A673 (cell line): Measurements from ENCODE around the gene IL1RAPL1. TPM values are rescaled to one million over a fixed set of nuclear protein-coding genes. Genes with fewer than 3 reads are reported as not detected.

Experiments
- BruUV-seq: library from RNA; stranded (reverse); fragments of 400-500 nt; replicated peaks from 2 replicates; lab custom pipeline; 2021; lab: Mats Ljungman, UMichigan
- CTCF ChIA-PET: fragments of 300-600 bp; sonication (Branson Sonifier 250); formaldehyde crosslinking; loops from one replicate; lab custom pipeline; 2022; ENCODE audit warnings: antibody characterized with exemption; lab: Charles Lee
- POLR2A ChIA-PET: fragments of 300-600 bp; sonication (Branson Sonifier 250); formaldehyde crosslinking; loops from one replicate; lab custom pipeline; 2022; ENCODE audit warnings: antibody characterized with exemption; ENCODE audit not compliant: low non-redundant PET; lab: Charles Lee
- DNase-seq: peaks from one replicate; pipeline ENCODE4 v3.0.0-alpha.2; 2015; ENCODE audit warnings: low spot score
- H3K27ac ChIP-seq: fragments of 200-600 bp; sonication (generic); 2 replicates; pipeline ENCODE4 v1.5.1; 2016; ENCODE audit warnings: mixed run types, low read depth, mild to moderate bottlenecking, mixed read lengths, antibody characterized with exemption, low read length; ENCODE audit not compliant: poor library complexity, severe bottlenecking
- H3K27me3 ChIP-seq: fragments of 200-600 bp; sonication (generic); replicated peaks from 2 replicates; pipeline ENCODE4 v1.6.1; 2017; ENCODE audit warnings: mixed run types, low read depth, mild to moderate bottlenecking, mixed read lengths, antibody characterized with exemption, low read length; ENCODE audit not compliant: insufficient read depth, poor library complexity
- H3K36me3 ChIP-seq: fragments of 200-600 bp; sonication (generic); 2 replicates; pipeline ENCODE4 v1.6.1; 2016; ENCODE audit warnings: mixed run types, mild to moderate bottlenecking, mixed read lengths, antibody characterized with exemption, low read length; ENCODE audit not compliant: insufficient read depth, poor library complexity, severe bottlenecking
- H3K4me1 ChIP-seq: fragments of 200-600 bp; sonication (generic); 2 replicates; pipeline ENCODE4 v1.6.1; 2017; ENCODE audit warnings: mixed run types, mild to moderate bottlenecking, mixed read lengths, antibody characterized with exemption, low read length; ENCODE audit not compliant: insufficient read depth, poor library complexity, severe bottlenecking
- H3K4me3 ChIP-seq: fragments of 200-600 bp; sonication (generic); 2 replicates; pipeline ENCODE4 v1.5.1; 2016; ENCODE audit warnings: low read depth, mixed run types, mild to moderate bottlenecking, mixed read lengths, low read length; ENCODE audit not compliant: poor library complexity, severe bottlenecking
- H3K9me3 ChIP-seq: fragments of 200-600 bp; sonication (generic); 2 replicates; pipeline ENCODE4 v1.6.1; 2016; ENCODE audit warnings: mixed run types, low read depth, mild to moderate bottlenecking, mixed read lengths, antibody characterized with exemption, low read length; ENCODE audit not compliant: poor library complexity, severe bottlenecking
- EZH2 ChIP-seq: fragments of 200-600 bp; sonication (generic); IDR thresholded peaks from 2 replicates; pipeline ENCODE4 v1.6.1; 2017; ENCODE audit warnings: borderline replicate concordance, low read depth, mild to moderate bottlenecking, mixed read lengths, antibody characterized with exemption, low read length; ENCODE audit not compliant: poor library complexity, severe bottlenecking
- intact Hi-C: fragments of 100-400 bp; cut with micrococcal nuclease; formaldehyde crosslinking; loops from one replicate; pipeline ENCODE4 v1.10.0; 2022; ENCODE audit not compliant: unreplicated experiment
- total RNA-seq: library from RNA; stranded (reverse); gene quantifications from 2 replicates; pipeline ENCODE4 v1.2.3, GENCODE V29; 2021
- TF ChIP-seq, protein P1 (sequence below): fragments of 300-800, 200-600 bp; sonication (generic); conservative IDR thresholded peaks from 2 replicates; pipeline ENCODE4 v1.5.1; 2017; ENCODE audit warnings: low read depth, mild to moderate bottlenecking, antibody characterized with exemption, low read length, moderate library complexity, mixed read lengths

The IL1RAPL1 gene
- total RNA-seq, 1 experiment from 2014 or later: 0.21 TPM

DNA sequence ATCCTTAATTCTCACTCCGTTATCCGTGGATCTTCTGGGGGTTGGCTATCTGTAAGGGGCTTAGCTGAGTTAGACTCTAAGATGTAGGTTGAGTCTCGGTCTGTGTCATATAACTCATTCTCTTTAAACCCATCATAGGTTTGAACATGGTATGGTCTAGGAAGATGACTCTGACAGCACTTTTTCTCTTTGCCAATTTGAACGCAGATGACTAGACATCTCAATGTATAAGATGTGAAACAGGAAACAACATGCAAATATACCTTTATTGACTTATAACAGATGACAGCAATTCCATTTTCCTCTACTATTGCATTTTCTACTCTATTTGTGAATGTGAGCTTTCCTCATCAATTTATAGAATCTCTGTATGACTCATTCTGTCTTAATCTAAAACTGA is 993.3 kb downstream of the IL1RAPL1 start:
- CTCF ChIA-PET: no interaction called here
- no TSS peak for BruUV-seq

DNA sequence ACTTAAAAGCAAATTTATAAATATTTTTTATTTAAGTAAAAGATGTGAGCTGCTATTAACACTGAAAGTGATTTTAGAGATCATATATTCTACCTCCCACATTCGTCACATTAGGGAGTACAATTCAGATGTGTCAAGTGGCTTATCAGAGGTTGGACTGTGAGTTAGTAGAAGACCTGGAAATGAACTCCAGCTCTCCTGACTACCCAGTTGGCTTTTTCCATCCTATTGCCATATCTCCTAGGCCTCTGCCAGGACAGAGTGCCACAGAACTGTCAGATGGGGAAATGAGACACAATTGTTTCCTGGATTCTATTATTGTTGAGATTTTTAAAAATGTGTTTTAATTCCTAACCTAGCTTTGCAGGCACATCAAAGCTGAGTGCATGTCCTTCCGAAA is 994.0 kb downstream of the IL1RAPL1 start:
- Histone ChIP-seq H3K27ac (no peak overlapping the region), H3K36me3 (no peaks in the 10 kb centered on the region), H3K27me3 (no peaks in the 10 kb centered on the region), H3K4me3 (no peak overlapping the region), H3K4me1 (no peaks in the 10 kb centered on the region), H3K9me3 (no peaks in the 10 kb centered on the region)
- DNase-seq: no peak
- TF ChIP-seq, protein P1, sequence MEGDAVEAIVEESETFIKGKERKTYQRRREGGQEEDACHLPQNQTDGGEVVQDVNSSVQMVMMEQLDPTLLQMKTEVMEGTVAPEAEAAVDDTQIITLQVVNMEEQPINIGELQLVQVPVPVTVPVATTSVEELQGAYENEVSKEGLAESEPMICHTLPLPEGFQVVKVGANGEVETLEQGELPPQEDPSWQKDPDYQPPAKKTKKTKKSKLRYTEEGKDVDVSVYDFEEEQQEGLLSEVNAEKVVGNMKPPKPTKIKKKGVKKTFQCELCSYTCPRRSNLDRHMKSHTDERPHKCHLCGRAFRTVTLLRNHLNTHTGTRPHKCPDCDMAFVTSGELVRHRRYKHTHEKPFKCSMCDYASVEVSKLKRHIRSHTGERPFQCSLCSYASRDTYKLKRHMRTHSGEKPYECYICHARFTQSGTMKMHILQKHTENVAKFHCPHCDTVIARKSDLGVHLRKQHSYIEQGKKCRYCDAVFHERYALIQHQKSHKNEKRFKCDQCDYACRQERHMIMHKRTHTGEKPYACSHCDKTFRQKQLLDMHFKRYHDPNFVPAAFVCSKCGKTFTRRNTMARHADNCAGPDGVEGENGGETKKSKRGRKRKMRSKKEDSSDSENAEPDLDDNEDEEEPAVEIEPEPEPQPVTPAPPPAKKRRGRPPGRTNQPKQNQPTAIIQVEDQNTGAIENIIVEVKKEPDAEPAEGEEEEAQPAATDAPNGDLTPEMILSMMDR: no peak
- TF ChIP-seq EZH2: no peak
- intact Hi-C loops: no loop called here
- BruUV-seq: no TSS peak
- ChIA-PET POLR2A (no interaction called here), CTCF (no interaction called here)

More for the DNA sequence above, 993.3 kb downstream of the IL1RAPL1 start:
- H3K27me3 ChIP-seq: no peaks in the 10 kb centered on the region
- TF ChIP-seq, protein P1: no peak
- no peak for TF ChIP-seq EZH2
- H3K36me3 ChIP-seq: no peaks in the 10 kb centered on the region
- intact Hi-C loops: no loop called here
- no peak for DNase-seq
- H3K27ac ChIP-seq: no peak overlapping the region
- POLR2A ChIA-PET: no interaction called here
- no peaks in the 10 kb centered on the region for H3K4me1 ChIP-seq
- H3K4me3 ChIP-seq: no peak overlapping the region
- no peaks in the 10 kb centered on the region for H3K9me3 ChIP-seq

DNA sequence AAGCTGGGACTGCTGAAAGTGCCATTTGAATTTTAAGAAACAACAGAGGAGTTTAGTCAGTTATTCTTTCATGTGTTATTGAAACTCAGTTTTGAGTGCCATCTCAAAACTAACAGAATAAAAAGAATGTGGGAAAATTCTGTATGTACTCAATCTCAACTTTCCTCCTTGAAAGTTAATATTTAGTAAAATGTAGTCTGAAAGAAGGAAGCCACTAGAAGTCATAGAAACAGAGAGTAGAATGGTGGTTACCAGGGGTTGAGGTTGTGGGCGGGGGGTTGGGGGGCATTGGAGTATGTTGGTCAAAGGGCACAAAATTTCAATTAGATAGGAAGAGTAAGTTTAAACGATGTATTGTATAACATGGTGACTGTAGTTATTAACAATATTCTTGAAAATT is 999.9 kb downstream of the IL1RAPL1 start:
- ChIA-PET CTCF (no interaction called here), POLR2A (no interaction called here)
- BruUV-seq: no TSS peak
- TF ChIP-seq, protein P1: no peak
- TF ChIP-seq EZH2: no peak
- Histone ChIP-seq H3K36me3 (no peaks in the 10 kb centered on the region), H3K27me3 (no peaks in the 10 kb centered on the region), H3K4me1 (no peaks in the 10 kb centered on the region), H3K27ac (no peak overlapping the region), H3K4me3 (no peak overlapping the region), H3K9me3 (no peaks in the 10 kb centered on the region)
- DNase-seq: no peak
- intact Hi-C loops: no loop called here
